ENCODE measurements around the gene AXL. TPM values are rescaled to one million over a fixed set of nuclear protein-coding genes. Genes with fewer than 3 reads are reported as not detected.
A peak's percentile ranks its signal among the peaks of the same experiment; 100 is the strongest.

Gene AXL
- total and polyA plus RNA-seq, 9 of the 15 experiments (the other 6 are each of a cell fraction or from before 2014, with no cell fraction given) = 0.80 to 6.6 (median 1.6) TPM

GRCh38 chr19:41308450-41309179, 89.6 kb downstream of the AXL start (continued):
- TF ChIP-seq THAP12 (CRISPR knock-in tag; IDR thresholded peaks at IDR 0.05) (no peak), NFATC3 (IDR thresholded peaks at IDR 0.05) (0 out of 2 replicates have a peak, but pooled peaks have one; percentile 17), TCF7 (IDR thresholded peaks at IDR 0.05; ENCODE audit: borderline replicate concordance) (no peak), HSF4 (CRISPR knock-in tag; IDR thresholded peaks at IDR 0.05; ENCODE audit: borderline replicate concordance) (no peak), FOSL1 (tag; conservative IDR thresholded peaks at IDR 0.05) (no peak), NR2F6 (CRISPR knock-in tag; IDR thresholded peaks at IDR 0.05) (no peak), ZBED1 (IDR thresholded peaks at IDR 0.05) (no peak), BCOR (IDR thresholded peaks at IDR 0.05) (no peak)
- TF ChIP-seq, protein P1, sequence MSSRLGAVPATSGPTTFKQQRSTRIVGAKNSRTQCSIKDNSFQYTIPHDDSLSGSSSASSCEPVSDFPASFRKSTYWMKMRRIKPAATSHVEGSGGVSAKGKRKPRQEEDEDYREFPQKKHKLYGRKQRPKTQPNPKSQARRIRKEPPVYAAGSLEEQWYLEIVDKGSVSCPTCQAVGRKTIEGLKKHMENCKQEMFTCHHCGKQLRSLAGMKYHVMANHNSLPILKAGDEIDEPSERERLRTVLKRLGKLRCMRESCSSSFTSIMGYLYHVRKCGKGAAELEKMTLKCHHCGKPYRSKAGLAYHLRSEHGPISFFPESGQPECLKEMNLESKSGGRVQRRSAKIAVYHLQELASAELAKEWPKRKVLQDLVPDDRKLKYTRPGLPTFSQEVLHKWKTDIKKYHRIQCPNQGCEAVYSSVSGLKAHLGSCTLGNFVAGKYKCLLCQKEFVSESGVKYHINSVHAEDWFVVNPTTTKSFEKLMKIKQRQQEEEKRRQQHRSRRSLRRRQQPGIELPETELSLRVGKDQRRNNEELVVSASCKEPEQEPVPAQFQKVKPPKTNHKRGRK (tag; IDR thresholded peaks at IDR 0.05) = no peak
- TF ChIP-seq, protein P2, sequence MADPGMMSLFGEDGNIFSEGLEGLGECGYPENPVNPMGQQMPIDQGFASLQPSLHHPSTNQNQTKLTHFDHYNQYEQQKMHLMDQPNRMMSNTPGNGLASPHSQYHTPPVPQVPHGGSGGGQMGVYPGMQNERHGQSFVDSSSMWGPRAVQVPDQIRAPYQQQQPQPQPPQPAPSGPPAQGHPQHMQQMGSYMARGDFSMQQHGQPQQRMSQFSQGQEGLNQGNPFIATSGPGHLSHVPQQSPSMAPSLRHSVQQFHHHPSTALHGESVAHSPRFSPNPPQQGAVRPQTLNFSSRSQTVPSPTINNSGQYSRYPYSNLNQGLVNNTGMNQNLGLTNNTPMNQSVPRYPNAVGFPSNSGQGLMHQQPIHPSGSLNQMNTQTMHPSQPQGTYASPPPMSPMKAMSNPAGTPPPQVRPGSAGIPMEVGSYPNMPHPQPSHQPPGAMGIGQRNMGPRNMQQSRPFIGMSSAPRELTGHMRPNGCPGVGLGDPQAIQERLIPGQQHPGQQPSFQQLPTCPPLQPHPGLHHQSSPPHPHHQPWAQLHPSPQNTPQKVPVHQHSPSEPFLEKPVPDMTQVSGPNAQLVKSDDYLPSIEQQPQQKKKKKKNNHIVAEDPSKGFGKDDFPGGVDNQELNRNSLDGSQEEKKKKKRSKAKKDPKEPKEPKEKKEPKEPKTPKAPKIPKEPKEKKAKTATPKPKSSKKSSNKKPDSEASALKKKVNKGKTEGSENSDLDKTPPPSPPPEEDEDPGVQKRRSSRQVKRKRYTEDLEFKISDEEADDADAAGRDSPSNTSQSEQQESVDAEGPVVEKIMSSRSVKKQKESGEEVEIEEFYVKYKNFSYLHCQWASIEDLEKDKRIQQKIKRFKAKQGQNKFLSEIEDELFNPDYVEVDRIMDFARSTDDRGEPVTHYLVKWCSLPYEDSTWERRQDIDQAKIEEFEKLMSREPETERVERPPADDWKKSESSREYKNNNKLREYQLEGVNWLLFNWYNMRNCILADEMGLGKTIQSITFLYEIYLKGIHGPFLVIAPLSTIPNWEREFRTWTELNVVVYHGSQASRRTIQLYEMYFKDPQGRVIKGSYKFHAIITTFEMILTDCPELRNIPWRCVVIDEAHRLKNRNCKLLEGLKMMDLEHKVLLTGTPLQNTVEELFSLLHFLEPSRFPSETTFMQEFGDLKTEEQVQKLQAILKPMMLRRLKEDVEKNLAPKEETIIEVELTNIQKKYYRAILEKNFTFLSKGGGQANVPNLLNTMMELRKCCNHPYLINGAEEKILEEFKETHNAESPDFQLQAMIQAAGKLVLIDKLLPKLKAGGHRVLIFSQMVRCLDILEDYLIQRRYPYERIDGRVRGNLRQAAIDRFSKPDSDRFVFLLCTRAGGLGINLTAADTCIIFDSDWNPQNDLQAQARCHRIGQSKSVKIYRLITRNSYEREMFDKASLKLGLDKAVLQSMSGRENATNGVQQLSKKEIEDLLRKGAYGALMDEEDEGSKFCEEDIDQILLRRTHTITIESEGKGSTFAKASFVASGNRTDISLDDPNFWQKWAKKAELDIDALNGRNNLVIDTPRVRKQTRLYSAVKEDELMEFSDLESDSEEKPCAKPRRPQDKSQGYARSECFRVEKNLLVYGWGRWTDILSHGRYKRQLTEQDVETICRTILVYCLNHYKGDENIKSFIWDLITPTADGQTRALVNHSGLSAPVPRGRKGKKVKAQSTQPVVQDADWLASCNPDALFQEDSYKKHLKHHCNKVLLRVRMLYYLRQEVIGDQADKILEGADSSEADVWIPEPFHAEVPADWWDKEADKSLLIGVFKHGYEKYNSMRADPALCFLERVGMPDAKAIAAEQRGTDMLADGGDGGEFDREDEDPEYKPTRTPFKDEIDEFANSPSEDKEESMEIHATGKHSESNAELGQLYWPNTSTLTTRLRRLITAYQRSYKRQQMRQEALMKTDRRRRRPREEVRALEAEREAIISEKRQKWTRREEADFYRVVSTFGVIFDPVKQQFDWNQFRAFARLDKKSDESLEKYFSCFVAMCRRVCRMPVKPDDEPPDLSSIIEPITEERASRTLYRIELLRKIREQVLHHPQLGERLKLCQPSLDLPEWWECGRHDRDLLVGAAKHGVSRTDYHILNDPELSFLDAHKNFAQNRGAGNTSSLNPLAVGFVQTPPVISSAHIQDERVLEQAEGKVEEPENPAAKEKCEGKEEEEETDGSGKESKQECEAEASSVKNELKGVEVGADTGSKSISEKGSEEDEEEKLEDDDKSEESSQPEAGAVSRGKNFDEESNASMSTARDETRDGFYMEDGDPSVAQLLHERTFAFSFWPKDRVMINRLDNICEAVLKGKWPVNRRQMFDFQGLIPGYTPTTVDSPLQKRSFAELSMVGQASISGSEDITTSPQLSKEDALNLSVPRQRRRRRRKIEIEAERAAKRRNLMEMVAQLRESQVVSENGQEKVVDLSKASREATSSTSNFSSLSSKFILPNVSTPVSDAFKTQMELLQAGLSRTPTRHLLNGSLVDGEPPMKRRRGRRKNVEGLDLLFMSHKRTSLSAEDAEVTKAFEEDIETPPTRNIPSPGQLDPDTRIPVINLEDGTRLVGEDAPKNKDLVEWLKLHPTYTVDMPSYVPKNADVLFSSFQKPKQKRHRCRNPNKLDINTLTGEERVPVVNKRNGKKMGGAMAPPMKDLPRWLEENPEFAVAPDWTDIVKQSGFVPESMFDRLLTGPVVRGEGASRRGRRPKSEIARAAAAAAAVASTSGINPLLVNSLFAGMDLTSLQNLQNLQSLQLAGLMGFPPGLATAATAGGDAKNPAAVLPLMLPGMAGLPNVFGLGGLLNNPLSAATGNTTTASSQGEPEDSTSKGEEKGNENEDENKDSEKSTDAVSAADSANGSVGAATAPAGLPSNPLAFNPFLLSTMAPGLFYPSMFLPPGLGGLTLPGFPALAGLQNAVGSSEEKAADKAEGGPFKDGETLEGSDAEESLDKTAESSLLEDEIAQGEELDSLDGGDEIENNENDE (IDR thresholded peaks at IDR 0.05; ENCODE audit: low read depth, low read length) = no peak
